NCI-H345 (cell line): ENCODE measurements around the gene GLI3.

Experiments
- DNase-seq: peaks from one replicate; lab custom pipeline; 2025; lab: John Stamatoyannopoulos, UW

The GLI3 gene

DNA sequence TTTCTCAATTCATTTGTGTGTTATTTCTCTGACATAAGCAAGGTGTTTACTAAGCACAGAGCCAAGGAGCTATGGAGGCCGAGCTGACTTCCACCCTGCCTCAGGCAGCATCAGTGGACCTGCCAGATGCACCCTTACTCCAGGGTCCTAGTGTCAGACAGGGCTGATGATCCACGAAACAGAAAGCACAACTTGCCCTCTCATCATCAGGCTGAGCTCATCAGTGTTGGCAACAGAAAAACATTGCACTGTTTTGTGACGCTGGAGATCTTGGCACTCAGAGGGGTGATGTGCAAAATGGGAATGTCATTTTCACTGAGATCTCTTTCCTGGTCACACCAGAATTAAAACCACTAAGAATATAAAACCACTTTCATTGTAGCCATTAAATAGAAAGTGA, 201.8 kb downstream of the GLI3 start:
- no peak for DNase-seq

- DNase-seq, result no peak
Measured at GRCh38 chr7:42033480-42033879, 203.5 kb downstream of the GLI3 start.

- DNase-seq, result no peak
Measured at GRCh38 chr7:42029405-42029804, 207.6 kb downstream of the GLI3 start.

DNA sequence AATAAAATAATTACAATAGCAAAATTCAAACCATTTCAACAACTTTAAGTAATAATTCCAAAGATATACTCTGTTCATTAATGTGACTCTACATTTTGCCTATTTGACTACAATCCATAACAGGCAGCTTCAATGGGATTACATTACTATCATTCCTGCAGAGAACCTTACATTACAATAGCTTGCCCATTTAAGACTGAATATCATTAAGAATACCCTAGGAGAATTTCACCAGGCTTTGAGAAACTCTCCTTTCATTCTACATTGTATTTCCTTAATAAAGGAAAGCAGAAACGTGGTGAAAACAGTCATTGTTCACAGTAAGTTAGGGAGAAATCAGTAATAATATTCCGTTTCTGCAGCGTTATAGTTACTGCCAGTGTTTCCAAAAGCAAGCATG, 209.5 kb downstream of the GLI3 start:
- DNase-seq, result no peak

DNA sequence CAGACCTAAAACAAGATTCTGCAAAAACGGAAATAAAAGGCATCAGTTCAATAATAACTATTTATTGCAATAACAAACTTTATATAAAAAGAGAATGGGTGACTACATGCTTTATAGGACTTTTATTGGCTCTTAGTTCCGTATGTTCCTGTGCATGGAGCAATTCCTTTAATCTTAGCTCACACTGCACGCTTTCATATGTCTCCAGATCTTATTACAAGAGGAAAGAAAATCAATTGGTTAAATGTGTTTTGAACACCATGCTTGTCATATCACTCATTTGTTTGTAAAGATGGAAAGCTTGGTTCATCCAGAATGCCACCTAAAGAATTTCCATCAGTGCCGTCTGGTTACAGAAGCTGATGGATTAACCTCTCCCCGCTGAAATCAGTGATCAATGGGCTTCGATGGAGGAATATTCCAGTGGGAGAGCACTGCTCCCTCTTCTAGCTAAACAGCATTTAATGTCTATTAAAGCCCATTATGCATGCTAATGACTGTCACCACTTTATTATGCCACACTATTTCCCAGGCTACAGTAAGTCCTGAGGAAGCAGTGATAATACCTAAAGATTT, 210.3 kb downstream of the GLI3 start:
- DNase-seq, result no peak

DNA sequence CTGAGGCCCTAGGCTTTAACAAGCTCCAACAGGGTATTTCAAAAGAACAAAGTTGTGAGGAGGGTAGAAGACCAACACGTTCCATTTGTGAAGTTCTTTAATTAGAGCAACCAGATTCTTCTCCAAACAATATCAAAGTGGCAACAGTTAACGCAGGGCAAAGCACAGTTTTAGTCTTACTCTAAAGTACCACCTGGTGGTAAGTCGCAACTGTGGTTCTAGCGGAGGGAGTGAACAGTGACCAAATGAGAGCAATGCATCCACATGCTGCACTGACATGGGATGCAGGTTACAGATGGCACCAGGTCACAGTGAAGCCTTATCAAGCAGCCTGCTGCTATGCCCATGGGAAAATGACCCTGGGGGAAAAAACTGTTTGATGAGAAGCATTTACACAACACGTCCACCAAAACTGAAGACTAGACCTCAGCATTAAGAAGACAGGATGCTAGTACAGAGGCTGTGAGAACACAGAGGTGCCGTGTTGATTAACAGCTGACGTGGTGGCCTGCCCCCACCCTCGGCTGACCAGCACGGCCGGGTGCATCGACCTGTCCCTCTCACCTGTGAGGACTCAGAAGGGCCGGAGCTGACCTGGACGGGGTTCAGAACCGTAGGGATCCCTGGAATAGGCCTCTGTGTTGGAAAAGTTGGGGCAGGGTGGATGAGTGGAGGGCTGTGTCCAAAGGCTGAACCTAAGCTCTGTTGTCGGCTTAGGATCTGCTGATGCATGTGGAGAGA, 211.2 kb downstream of the GLI3 start:
- DNase-seq, result no peak

DNA sequence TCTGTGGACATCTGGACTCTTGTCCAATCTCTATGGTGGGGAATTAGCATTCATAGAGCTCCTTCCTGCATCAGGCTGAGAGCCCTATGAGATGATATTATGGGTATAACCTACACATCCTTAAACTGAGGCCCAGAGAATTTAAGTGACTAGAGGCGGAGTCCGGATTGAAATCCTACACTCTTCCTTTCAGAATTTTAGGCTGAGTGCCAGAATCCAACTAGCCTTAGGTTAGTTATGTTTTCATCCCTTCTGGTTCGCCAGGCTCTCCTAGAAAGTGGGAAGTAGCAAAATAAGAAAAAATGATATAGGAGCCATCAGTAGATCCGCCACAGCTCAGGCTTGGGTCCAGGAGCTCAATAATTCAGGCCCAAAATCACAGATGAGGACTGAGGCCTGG, 212.5 kb downstream of the GLI3 start:
- DNase-seq, result no peak

- DNase-seq, result no peak
Measured at GRCh38 chr7:42023262-42023661, 213.7 kb downstream of the GLI3 start.

GRCh38 chr7:42022791-42023190, 214.2 kb downstream of the GLI3 start:
- no peak for DNase-seq

DNA sequence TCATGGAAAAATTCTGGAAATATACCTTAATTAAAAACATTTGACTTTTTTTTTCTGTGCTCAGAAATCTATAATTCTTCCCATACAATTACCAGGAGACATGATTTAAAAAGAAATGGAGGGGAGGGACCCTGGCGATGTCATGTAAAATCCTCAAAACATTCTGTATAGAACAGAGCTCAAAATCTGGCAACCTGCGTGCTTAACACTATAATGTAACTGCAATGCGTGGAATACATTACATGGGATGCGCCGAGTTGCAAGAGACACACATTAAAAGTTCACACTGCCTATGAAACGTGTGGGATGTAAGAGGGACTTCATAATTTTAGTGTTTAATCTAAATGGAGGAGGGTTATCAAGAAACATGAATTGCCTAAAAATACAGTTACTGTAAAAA, 215.0 kb downstream of the GLI3 start:
- DNase-seq, result no peak

DNA sequence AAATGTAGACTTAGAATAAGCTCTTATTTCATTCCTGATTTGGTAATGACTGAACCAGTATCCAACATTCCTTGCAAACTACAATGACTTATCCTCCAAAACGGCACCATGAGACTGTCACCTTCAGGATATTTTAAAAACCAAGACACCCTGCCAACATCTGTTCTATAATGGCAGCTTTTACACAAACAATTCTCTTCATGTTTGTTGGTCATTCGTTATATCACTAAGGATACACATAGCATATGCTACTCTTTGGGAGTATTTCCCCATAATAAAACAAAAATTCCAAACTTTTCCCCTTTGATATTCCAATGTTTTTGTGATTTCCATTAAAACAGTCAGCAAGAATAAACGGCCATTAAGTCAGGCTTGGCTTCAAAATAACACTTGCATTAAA, 215.4 kb downstream of the GLI3 start:
- DNase-seq, result no peak

GRCh38 chr7:42020061-42020460, 216.9 kb downstream of the GLI3 start:
- DNase-seq, result no peak

- no peak for DNase-seq
Measured at GRCh38 chr7:42017349-42017986, 219.5 kb downstream of the GLI3 start.

- no peak for DNase-seq
Measured at GRCh38 chr7:42016517-42016916, 220.5 kb downstream of the GLI3 start.

DNA sequence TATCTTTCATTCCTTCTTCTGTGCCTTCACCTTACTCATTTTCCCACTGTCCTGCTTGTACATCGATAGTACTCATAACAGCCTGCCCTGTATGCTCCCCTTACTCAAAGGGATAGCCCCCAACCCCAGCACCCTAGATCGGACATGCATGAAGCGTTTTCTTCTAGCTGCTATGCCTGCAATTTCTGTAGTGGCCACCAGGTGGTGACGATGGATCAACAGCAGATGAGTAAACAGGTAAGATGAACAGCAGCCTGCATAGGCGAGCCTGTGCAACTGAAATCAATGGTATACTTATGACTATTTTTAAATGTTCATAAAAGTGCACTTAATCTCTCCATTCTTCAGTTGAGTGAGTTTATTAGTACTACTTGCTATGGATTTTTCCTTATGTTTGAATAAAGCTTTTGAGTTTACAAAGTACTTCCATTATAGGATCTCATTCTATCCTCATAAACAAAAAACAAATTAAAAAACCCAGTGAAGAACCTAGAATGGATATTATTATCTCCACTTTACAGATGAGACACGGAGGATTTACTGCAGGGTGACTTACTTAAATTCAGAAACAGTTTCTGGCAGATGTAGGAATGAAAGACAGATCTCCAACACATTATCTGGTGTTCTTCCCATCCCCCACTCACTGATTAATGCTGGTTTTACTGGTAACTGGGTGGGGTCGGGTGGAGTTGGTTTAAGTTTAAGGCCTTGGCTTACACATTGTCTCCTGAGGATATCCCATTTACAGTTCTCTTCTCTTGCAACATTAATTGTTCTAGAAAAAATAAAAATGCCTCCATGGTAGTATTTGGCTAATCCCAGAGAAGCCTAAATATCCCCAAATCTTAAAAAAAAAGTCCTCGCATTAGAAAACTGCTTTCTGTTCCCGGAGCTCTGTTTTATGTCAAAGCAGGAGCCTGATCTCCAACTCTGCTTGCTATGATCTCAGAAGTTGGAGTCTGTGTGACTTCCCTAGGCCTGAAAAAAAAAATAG, 222.1 kb downstream of the GLI3 start:
- DNase-seq, result no peak

GRCh38 chr7:42012786-42013360, 224.1 kb downstream of the GLI3 start:
- no peak for DNase-seq

DNA sequence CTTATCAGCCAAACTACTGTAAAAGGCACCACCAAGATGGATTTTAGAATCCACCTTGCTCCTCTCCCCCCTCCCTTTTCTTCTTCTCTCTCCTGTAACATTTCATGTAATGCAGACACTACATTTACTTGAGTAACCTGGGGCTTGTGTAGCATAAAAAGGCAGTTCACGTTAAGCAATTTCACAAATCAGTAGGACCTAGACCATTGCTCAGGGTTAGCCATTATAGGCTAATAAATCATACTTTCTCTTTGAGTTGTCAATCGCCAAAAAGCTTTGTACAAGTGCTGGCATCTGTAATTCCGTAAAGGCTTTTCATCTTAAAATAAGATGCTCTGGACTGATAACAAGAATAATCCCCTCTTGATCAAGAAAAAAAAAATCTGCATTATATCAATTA, 224.7 kb downstream of the GLI3 start:
- no peak for DNase-seq

- DNase-seq, result no peak
Measured at GRCh38 chr7:42011846-42012245, 225.2 kb downstream of the GLI3 start.

GRCh38 chr7:42010751-42011150, 226.3 kb downstream of the GLI3 start:
- DNase-seq, result no peak

- DNase-seq, result no peak
Measured at GRCh38 chr7:42006801-42007513, 230.1 kb downstream of the GLI3 start.

GRCh38 chr7:42002654-42003053, 234.4 kb downstream of the GLI3 start:
- DNase-seq, result no peak
